ENCODE measurements around the gene PC. TPM values are rescaled to one million over a fixed set of nuclear protein-coding genes. Genes with fewer than 3 reads are reported as not detected.

Gene PC
- polyA plus RNA-seq, 1 of the 3 experiments (the other 2 are of a cell fraction), result 9.7 TPM

GRCh38 chr11:66892911-66893310 is 65.3 kb downstream of the PC start:
- H3K4me1 ChIP-seq (ENCODE audit: control insufficient read depth in 1 of 2, insufficient read depth in 2 of 2, low read depth in 1 of 2, low read length in 1 of 2), result 0 out of 4 replicates have a peak, but pooled peaks cover 0 to 3% of the 10 kb centered on the region in 2 experiments
- peaks cover 8% of the 10 kb centered on the region for H3F3A ChIP-seq (replicated peaks; ENCODE audit: insufficient read depth)
- TF ChIP-seq NFIC (IDR thresholded peaks at IDR 0.05; ENCODE audit: borderline replicate concordance) (no peak), CHD2 (IDR thresholded peaks at IDR 0.05; ENCODE audit: low read length, partially characterized antibody) (no peak), MXI1 (IDR thresholded peaks at IDR 0.05; ENCODE audit: low read depth, low read length) (no peak), RCOR1 (IDR thresholded peaks at IDR 0.05; ENCODE audit: low read length) (no peak), TEAD4 (IDR thresholded peaks at IDR 0.05; ENCODE audit: borderline replicate concordance, insufficient read depth) (no peak), SIN3A (IDR thresholded peaks at IDR 0.05; ENCODE audit: borderline replicate concordance, low read depth, low read length) (no peak), GABPA (IDR thresholded peaks at IDR 0.05; ENCODE audit: low read depth) (no peak), GATA2 (CRISPR knock-in tag; IDR thresholded peaks at IDR 0.05) (no peak), YY1 (IDR thresholded peaks at IDR 0.05; ENCODE audit: low read depth) (no peak), ELF1 (IDR thresholded peaks at IDR 0.05) (no peak), FOXJ3 (CRISPR knock-in tag; IDR thresholded peaks at IDR 0.05) (no peak), NRF1 (IDR thresholded peaks at IDR 0.05; ENCODE audit: low read depth, low read length) (no peak), EZH2phosphoT487 (IDR thresholded peaks at IDR 0.05; ENCODE audit: borderline replicate concordance, low read depth) (no peak), EP300 (IDR thresholded peaks at IDR 0.05; ENCODE audit: borderline replicate concordance in 1 of 2, low read depth in 1 of 2, low read length in 1 of 2) (no peak), FOSL2 (IDR thresholded peaks at IDR 0.05; ENCODE audit: borderline replicate concordance, low read depth) (no peak), POLR2AphosphoS5 (IDR thresholded peaks at IDR 0.05; ENCODE audit: low read depth, low read length) (no peak)
- TF ChIP-seq, protein P1, sequence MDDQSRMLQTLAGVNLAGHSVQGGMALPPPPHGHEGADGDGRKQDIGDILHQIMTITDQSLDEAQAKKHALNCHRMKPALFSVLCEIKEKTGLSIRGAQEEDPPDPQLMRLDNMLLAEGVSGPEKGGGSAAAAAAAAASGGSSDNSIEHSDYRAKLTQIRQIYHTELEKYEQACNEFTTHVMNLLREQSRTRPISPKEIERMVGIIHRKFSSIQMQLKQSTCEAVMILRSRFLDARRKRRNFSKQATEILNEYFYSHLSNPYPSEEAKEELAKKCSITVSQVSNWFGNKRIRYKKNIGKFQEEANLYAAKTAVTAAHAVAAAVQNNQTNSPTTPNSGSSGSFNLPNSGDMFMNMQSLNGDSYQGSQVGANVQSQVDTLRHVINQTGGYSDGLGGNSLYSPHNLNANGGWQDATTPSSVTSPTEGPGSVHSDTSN (IDR thresholded peaks at IDR 0.05), result no peak
- TF ChIP-seq, protein P2, sequence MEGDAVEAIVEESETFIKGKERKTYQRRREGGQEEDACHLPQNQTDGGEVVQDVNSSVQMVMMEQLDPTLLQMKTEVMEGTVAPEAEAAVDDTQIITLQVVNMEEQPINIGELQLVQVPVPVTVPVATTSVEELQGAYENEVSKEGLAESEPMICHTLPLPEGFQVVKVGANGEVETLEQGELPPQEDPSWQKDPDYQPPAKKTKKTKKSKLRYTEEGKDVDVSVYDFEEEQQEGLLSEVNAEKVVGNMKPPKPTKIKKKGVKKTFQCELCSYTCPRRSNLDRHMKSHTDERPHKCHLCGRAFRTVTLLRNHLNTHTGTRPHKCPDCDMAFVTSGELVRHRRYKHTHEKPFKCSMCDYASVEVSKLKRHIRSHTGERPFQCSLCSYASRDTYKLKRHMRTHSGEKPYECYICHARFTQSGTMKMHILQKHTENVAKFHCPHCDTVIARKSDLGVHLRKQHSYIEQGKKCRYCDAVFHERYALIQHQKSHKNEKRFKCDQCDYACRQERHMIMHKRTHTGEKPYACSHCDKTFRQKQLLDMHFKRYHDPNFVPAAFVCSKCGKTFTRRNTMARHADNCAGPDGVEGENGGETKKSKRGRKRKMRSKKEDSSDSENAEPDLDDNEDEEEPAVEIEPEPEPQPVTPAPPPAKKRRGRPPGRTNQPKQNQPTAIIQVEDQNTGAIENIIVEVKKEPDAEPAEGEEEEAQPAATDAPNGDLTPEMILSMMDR (IDR thresholded peaks at IDR 0.05), result no peak
- TF ChIP-seq, protein P3, sequence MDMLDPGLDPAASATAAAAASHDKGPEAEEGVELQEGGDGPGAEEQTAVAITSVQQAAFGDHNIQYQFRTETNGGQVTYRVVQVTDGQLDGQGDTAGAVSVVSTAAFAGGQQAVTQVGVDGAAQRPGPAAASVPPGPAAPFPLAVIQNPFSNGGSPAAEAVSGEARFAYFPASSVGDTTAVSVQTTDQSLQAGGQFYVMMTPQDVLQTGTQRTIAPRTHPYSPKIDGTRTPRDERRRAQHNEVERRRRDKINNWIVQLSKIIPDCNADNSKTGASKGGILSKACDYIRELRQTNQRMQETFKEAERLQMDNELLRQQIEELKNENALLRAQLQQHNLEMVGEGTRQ (IDR thresholded peaks at IDR 0.05; ENCODE audit: borderline replicate concordance, low read depth, low read length), result no peak
- no peak overlapping the region for H3K4me3 ChIP-seq (ENCODE audit: low read depth in 2 of 2, low read length in 1 of 2)
- H3K27ac ChIP-seq (ENCODE audit: low read depth in 2 of 2, low read length in 1 of 2), result peak overlapping the region in 1 of 2 experiments; percentile 53; a peak in 2 of 4 replicates
- no peak overlapping the region for H3K9ac ChIP-seq
- no peaks in the 10 kb centered on the region for H3K9me3 ChIP-seq
- 0 out of 2 replicates have a peak overlapping the region, but pooled peaks have one; percentile 5 for H3K4me2 ChIP-seq
- ChIA-PET POLR2A (interaction anchor here (0.7 kb wide), 1 partner anchor 212 kb away, joined by 3 read pairs; no protein-coding TSS in a partner anchor), CTCF (interaction anchor here (0.7 kb wide), 1 partner anchor 10 kb away, joined by 3 read pairs; no protein-coding TSS in a partner anchor)
- no peak for DNase-seq
- H3K27me3 ChIP-seq (ENCODE audit: insufficient read depth), result no peaks in the 10 kb centered on the region
- no peaks in the 10 kb centered on the region for H3K9me2 ChIP-seq
- H2AFZ ChIP-seq (ENCODE audit: low read depth), result no peak overlapping the region
- no peaks in the 10 kb centered on the region for H4K20me1 ChIP-seq (ENCODE audit: insufficient read depth)
- H3K79me2 ChIP-seq (ENCODE audit: insufficient read depth), result no peaks in the 10 kb centered on the region
- no peaks in the 10 kb centered on the region for H3K36me3 ChIP-seq (replicated peaks in 1 of 2; ENCODE audit: control insufficient read depth in 1 of 2, insufficient read depth in 2 of 2, low read length in 1 of 2)
- WGBS (ENCODE audit: low lambda C conversion rate), result 67% methylated on average over 3 of the region's 6 CpGs

Data from SK-N-SH (cell line).